Common myeloid progenitor, CD34-positive (primary cell): ENCODE data around the gene INPP4B.

ENCODE experiments used
- CTCF ChIA-PET: fragments of 350-600 bp; sonication (Branson Sonifier 250); formaldehyde crosslinking; loops from one replicate; lab custom pipeline; 2021; ENCODE audit warnings: antibody characterized with exemption; lab: Charles Lee
- POLR2A ChIA-PET: fragments of 350-600 bp; sonication (Branson Sonifier 250); formaldehyde crosslinking; loops from one replicate; lab custom pipeline; 2021; ENCODE audit warnings: antibody characterized with exemption; lab: Charles Lee
- DNase-seq, 3 donors: peaks; one replicate each; pipeline versions ENCODE4 v3.0.0 to v3.0.0-alpha.2; 2013
- H3K27ac ChIP-seq, 2 experiments: 1 replicate in 1 of 2; 2 replicates in 1 of 2; pipeline ENCODE4 v1.7.0; 2013; ENCODE audit warnings: inconsistent platforms in 2 of 2, low read length in 2 of 2, mild to moderate bottlenecking in 2 of 2, low read depth in 1 of 2, moderate library complexity in 1 of 2; ENCODE audit not compliant: severe bottlenecking in 2 of 2, insufficient read depth in 1 of 2, poor library complexity in 1 of 2
- H3K27me3 ChIP-seq, 5 experiments: replicated peaks in 2 of 5; 1 replicate in 3 of 5; 2 replicates in 2 of 5; pipeline versions ENCODE4 v1.6.1 to v1.7.0; 2013; ENCODE audit warnings: low read length in 4 of 5, mild to moderate bottlenecking in 2 of 5, moderate library complexity in 2 of 5, inconsistent platforms in 1 of 5; ENCODE audit not compliant: insufficient read depth in 5 of 5, control insufficient read depth in 4 of 5
- H3K36me3 ChIP-seq, 4 experiments: 1 replicate in 2 of 4; 2 replicates in 2 of 4; pipeline versions ENCODE4 v1.6.1 to v1.7.0; 2013; ENCODE audit warnings: low read length in 3 of 4, control low read depth in 1 of 4, mild to moderate bottlenecking in 1 of 4; ENCODE audit not compliant: control insufficient read depth in 4 of 4, insufficient read depth in 4 of 4
- H3K4me1 ChIP-seq, 4 experiments: 1 replicate in 3 of 4; 2 replicates in 1 of 4; pipeline versions ENCODE4 v1.6.1 to v1.7.1; 2013; ENCODE audit warnings: low read length in 3 of 4, mild to moderate bottlenecking in 3 of 4, control low read depth in 1 of 4, inconsistent platforms in 1 of 4, moderate library complexity in 1 of 4; ENCODE audit not compliant: control insufficient read depth in 4 of 4, insufficient read depth in 4 of 4; ENCODE audit errors: control extremely low read depth in 1 of 4
- H3K4me3 ChIP-seq, 7 experiments: 1 replicate in 4 of 7; 2 replicates in 3 of 7; pipeline versions ENCODE4 v1.5.1 to v1.7.0; 2013; ENCODE audit warnings: mild to moderate bottlenecking in 7 of 7, low read length in 6 of 7, moderate library complexity in 6 of 7, inconsistent platforms in 2 of 7, low read depth in 2 of 7, control low read depth in 1 of 7; ENCODE audit not compliant: insufficient read depth in 4 of 7, control insufficient read depth in 1 of 7; ENCODE audit errors: extremely low read depth in 1 of 7
- H3K9me3 ChIP-seq, 5 experiments: 1 replicate in 4 of 5; 2 replicates in 1 of 5; pipeline versions ENCODE4 v1.6.1 to v1.7.1; 2013; ENCODE audit warnings: low read length in 4 of 5, mild to moderate bottlenecking in 2 of 5, inconsistent platforms in 1 of 5, low read depth in 1 of 5, moderate library complexity in 1 of 5; ENCODE audit not compliant: control insufficient read depth in 4 of 5, insufficient read depth in 2 of 5; ENCODE audit errors: control extremely low read depth in 1 of 5
- WGBS: methylation state at CpG from one replicate; pipeline ENCODE4 v1.1.5; 2013; ENCODE audit not compliant: insufficient coverage; 5-methylcytosine and 5-hydroxymethylcytosine counted together

INPP4B gene

GRCh38 chr4:142567199-142567598 is 278.9 kb downstream of the INPP4B start:
- ChIA-PET CTCF (interaction anchor here (0.5 to 1.8 kb wide), 8 partner anchors 16 to 284 kb away, joined by 3 to 6 read pairs (median 4); no protein-coding TSS in a partner anchor), POLR2A (no interaction called here)
- Histone ChIP-seq H3K27ac (peak overlapping the region in 1 of 2 experiments; percentile 82), H3K36me3 (peaks cover 0 to 3% (median 0%) of the 10 kb centered on the region in 4 experiments), H3K4me1 (peaks cover 9 to 29% (median 11%) of the 10 kb centered on the region in 4 experiments), H3K4me3 (peak overlapping the region in 1 of 7 experiments; percentile 65), H3K9me3 (no peaks in the 10 kb centered on the region), H3K27me3 (no peaks in the 10 kb centered on the region)
- peak; percentile 68 to 79 (median 69) for DNase-seq
- 0% methylated on average over 1 of the region's 5 CpGs for WGBS

GRCh38 chr4:142566777-142567176 is 279.3 kb downstream of the INPP4B start:
- Histone ChIP-seq H3K9me3 (no peaks in the 10 kb centered on the region), H3K27ac (no peak overlapping the region), H3K4me1 (peaks cover 9 to 29% (median 10%) of the 10 kb centered on the region in 4 experiments), H3K36me3 (peaks cover 0 to 3% (median 0%) of the 10 kb centered on the region in 4 experiments), H3K27me3 (no peaks in the 10 kb centered on the region), H3K4me3 (peak overlapping the region in 1 of 7 experiments; percentile 65)
- WGBS: no CpG with 5 or more reads among the region's 4 CpGs
- no peak for DNase-seq
- ChIA-PET CTCF (interaction anchor here (0.7 to 1.8 kb wide), 6 partner anchors 15 to 265 kb away, joined by 3 to 6 read pairs (median 4); no protein-coding TSS in a partner anchor), POLR2A (no interaction called here)

GRCh38 chr4:142566243-142566642 is 279.9 kb downstream of the INPP4B start:
- Histone ChIP-seq H3K27me3 (no peaks in the 10 kb centered on the region), H3K36me3 (peaks cover 0 to 3% (median 0%) of the 10 kb centered on the region in 4 experiments), H3K9me3 (no peaks in the 10 kb centered on the region), H3K4me1 (peaks cover 9 to 29% (median 10%) of the 10 kb centered on the region in 4 experiments), H3K27ac (no peak overlapping the region), H3K4me3 (peak overlapping the region in 1 of 7 experiments; percentile 52)
- no peak for DNase-seq
- ChIA-PET CTCF (no interaction called here), POLR2A (no interaction called here)

GRCh38 chr4:142565771-142566170 is 280.3 kb downstream of the INPP4B start:
- peak overlapping the region in 1 of 7 experiments; percentile 52 for H3K4me3 ChIP-seq
- ChIA-PET CTCF (no interaction called here), POLR2A (no interaction called here)
- no peaks in the 10 kb centered on the region for H3K27me3 ChIP-seq
- no peaks in the 10 kb centered on the region for H3K9me3 ChIP-seq
- peak in 1 of 3 donors; percentile 33 for DNase-seq
- WGBS: 93% methylated on average over 4 of the region's 7 CpGs
- peaks cover 0 to 3% (median 0%) of the 10 kb centered on the region in 4 experiments for H3K36me3 ChIP-seq
- H3K27ac ChIP-seq: no peak overlapping the region
- peaks cover 9 to 29% (median 10%) of the 10 kb centered on the region in 4 experiments for H3K4me1 ChIP-seq

- no peaks in the 10 kb centered on the region for H3K27me3 ChIP-seq
- no peak for DNase-seq
- no peaks in the 10 kb centered on the region for H3K9me3 ChIP-seq
- no peak overlapping the region for H3K4me3 ChIP-seq
- POLR2A ChIA-PET: no interaction called here
- no peak overlapping the region for H3K27ac ChIP-seq
- H3K36me3 ChIP-seq: peaks cover 0 to 3% (median 0%) of the 10 kb centered on the region in 4 experiments
- CTCF ChIA-PET: no interaction called here
- 96% methylated on average over 3 of the region's 6 CpGs for WGBS
- peaks cover 7 to 25% (median 10%) of the 10 kb centered on the region in 4 experiments for H3K4me1 ChIP-seq
Measured at GRCh38 chr4:142563682-142564291, 282.3 kb downstream of the INPP4B start.

- no peak overlapping the region for H3K4me3 ChIP-seq
- WGBS: 100% methylated on average over 3 of the region's 4 CpGs
- no peaks in the 10 kb centered on the region for H3K27me3 ChIP-seq
- no peaks in the 10 kb centered on the region for H3K9me3 ChIP-seq
- H3K4me1 ChIP-seq: no peaks in the 10 kb centered on the region
- H3K36me3 ChIP-seq: no peaks in the 10 kb centered on the region
- DNase-seq: no peak
- no peak overlapping the region for H3K27ac ChIP-seq
- ChIA-PET POLR2A (no interaction called here), CTCF (no interaction called here)
Measured at GRCh38 chr4:142559986-142560385, 286.1 kb downstream of the INPP4B start.

- Histone ChIP-seq H3K36me3 (no peaks in the 10 kb centered on the region), H3K4me3 (no peak overlapping the region), H3K9me3 (no peaks in the 10 kb centered on the region), H3K27ac (no peak overlapping the region), H3K4me1 (peaks cover 0 to 5% (median 1%) of the 10 kb centered on the region in 4 experiments), H3K27me3 (no peaks in the 10 kb centered on the region)
- ChIA-PET POLR2A (no interaction called here), CTCF (no interaction called here)
- 100% methylated on average over 4 of the region's 4 CpGs for WGBS
- no peak for DNase-seq
Measured at GRCh38 chr4:142558851-142559250, 287.2 kb downstream of the INPP4B start.
